BLaER1 (cell line): ENCODE measurements around the gene BAX.

Experiments used
- H3K27ac ChIP-seq: shearing (Covaris generic); formaldehyde crosslinking; 2 replicates; pipeline ENCODE4 v1.8.1; 2022
- H3K27me3 ChIP-seq: shearing (Covaris generic); formaldehyde crosslinking; 2 replicates; pipeline ENCODE4 v1.8.1; 2022
- H3K36me3 ChIP-seq: shearing (Covaris generic); formaldehyde crosslinking; 2 replicates; pipeline ENCODE4 v1.8.1; 2022
- H3K4me1 ChIP-seq: shearing (Covaris generic); formaldehyde crosslinking; 2 replicates; pipeline ENCODE4 v1.8.1; 2022
- H3K4me2 ChIP-seq: shearing (Covaris generic); formaldehyde crosslinking; 2 replicates; pipeline ENCODE4 v1.8.1; 2022
- H3K4me3 ChIP-seq: shearing (Covaris generic); formaldehyde crosslinking; 2 replicates; pipeline ENCODE4 v1.8.1; 2022
- H3K9ac ChIP-seq: shearing (Covaris generic); formaldehyde crosslinking; 2 replicates; pipeline ENCODE4 v1.8.1; 2022
- H3K9me3 ChIP-seq: shearing (Covaris generic); formaldehyde crosslinking; 2 replicates; pipeline ENCODE4 v1.8.1; 2022
- H4K20me1 ChIP-seq: shearing (Covaris generic); formaldehyde crosslinking; 2 replicates; pipeline ENCODE4 v1.8.1; 2022
- Cebpa-rat ChIP-seq: shearing (Covaris generic); IDR thresholded peaks from 2 replicates; pipeline ENCODE4 v1.8.1; 2022

Gene BAX

DNA sequence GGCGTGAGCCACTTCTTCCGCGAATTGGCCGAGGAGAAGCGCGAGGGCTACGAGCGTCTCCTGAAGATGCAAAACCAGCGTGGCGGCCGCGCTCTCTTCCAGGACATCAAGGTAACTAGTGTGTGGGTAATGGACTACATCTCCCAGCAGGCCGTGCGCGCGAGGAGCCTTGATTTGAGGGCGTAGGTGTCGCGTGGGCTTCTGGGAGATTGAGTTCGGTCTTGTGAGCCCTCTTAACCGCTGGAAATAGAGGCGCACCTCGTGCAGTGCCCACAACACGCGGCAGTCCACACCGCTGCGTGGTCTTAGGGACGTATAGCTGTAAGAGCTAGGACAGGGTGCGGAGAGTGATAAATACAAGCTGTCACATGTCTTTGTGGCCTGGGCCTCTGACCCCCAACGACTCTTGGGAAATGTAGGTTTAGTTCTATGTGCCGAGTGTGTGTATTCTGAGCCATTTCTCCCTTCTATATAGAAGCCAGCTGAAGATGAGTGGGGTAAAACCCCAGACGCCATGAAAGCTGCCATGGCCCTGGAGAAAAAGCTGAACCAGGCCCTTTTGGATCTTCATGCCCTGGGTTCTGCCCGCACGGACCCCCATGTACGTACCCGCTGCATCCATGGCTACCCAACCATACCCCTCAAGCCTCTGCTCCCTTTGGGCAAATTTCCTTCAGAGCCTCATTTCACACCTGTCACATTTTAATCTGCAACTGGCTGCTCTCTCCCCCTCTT lies 11.3 kb downstream of the BAX start:
- no peaks in the 10 kb centered on the region for H3K27me3 ChIP-seq
- H3K4me3 ChIP-seq: peak overlapping the region; percentile 91
- H3K9ac ChIP-seq: peak overlapping the region; percentile 93
- peak overlapping the region; percentile 92 for H3K27ac ChIP-seq
- no peaks in the 10 kb centered on the region for H3K9me3 ChIP-seq
- peaks cover 51% of the 10 kb centered on the region for H3K36me3 ChIP-seq
- peak overlapping the region; percentile 99 for H3K4me2 ChIP-seq
- no peak for TF ChIP-seq Cebpa-rat
- H4K20me1 ChIP-seq: peaks cover 34% of the 10 kb centered on the region
- H3K4me1 ChIP-seq: peaks cover 79% of the 10 kb centered on the region

DNA sequence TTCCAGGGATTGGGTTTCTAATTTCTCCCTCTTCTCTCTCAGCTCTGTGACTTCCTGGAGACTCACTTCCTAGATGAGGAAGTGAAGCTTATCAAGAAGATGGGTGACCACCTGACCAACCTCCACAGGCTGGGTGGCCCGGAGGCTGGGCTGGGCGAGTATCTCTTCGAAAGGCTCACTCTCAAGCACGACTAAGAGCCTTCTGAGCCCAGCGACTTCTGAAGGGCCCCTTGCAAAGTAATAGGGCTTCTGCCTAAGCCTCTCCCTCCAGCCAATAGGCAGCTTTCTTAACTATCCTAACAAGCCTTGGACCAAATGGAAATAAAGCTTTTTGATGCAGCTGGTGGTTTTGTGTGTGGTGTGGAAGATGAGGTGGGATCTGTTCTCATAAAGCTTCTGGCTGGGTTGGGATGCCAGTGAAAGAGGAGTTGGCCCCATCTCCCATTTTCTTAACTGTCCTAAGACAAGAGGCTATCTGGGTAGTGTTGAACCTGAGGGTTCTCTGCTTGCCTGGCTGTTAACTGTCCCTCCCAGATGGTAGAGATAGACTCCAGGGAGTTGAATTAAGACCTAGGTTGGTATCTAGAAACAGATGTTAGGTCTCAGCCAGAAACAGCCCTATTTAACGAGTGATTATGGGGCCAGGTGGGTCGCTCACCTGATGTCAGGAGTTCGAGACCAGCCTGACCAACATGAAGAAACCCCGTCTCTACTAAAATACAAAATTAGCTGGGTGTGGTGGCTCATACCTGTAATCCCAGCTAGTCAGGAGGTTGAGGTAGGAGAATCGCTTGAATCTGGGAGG lies 12.1 kb downstream of the BAX start:
- Histone ChIP-seq H3K4me1 (peaks cover 72% of the 10 kb centered on the region), H3K4me3 (peak overlapping the region; percentile 91), H3K4me2 (peak overlapping the region; percentile 99), H3K27me3 (no peaks in the 10 kb centered on the region), H4K20me1 (peaks cover 34% of the 10 kb centered on the region), H3K9me3 (no peaks in the 10 kb centered on the region), H3K9ac (peak overlapping the region; percentile 93), H3K36me3 (peaks cover 51% of the 10 kb centered on the region), H3K27ac (peak overlapping the region; percentile 92)
- TF ChIP-seq Cebpa-rat: no peak

DNA sequence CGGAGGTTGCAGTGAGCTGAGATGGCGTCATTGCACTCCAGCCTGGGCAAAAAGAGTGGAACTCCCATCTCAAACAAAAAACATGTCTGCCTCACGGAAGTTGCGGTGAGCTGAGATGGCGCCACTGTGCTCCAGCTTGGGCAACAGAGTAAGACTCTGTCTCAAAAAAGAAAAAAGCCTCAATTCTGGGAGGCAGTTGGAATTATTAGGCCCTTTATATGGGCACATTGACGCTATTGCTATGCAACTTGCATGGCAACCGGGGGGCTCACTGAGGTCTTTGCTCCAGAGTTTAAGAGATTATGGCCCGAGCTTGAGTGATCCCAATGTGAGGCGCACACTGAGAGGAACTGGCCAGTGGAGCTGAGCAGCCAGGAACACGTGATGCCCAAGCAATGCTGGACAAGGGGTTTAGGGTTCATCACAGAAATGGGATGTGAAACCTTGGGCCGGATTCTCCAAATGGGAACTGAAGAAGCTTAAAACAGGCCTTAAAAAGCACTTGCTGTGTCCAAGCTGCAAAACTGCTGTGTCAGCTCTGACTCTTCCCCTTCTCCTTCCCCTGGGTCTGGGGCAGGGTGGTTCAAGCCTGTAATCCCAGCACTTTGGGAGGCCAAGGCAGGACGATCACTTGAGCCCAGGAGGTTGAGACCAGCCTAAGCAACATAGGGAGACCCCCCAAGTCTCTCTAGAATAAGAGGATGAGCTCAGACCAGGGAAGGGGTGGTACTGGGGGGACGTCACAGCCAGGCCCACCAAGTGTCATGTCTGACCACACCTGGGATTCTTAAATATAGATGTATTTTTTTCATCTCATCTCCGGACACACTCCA lies 12.9 kb downstream of the BAX start:
- Histone ChIP-seq H3K4me2 (peak overlapping the region; percentile 99), H3K9ac (peak overlapping the region; percentile 43), H3K36me3 (peaks cover 59% of the 10 kb centered on the region), H3K9me3 (no peaks in the 10 kb centered on the region), H3K4me3 (no peak overlapping the region; the same call in 1 of the 2 replicates), H3K4me1 (peaks cover 64% of the 10 kb centered on the region), H3K27me3 (no peaks in the 10 kb centered on the region), H3K27ac (peak overlapping the region; percentile 23; the same call in 1 of the 2 replicates), H4K20me1 (peaks cover 34% of the 10 kb centered on the region)
- no peak for TF ChIP-seq Cebpa-rat

DNA sequence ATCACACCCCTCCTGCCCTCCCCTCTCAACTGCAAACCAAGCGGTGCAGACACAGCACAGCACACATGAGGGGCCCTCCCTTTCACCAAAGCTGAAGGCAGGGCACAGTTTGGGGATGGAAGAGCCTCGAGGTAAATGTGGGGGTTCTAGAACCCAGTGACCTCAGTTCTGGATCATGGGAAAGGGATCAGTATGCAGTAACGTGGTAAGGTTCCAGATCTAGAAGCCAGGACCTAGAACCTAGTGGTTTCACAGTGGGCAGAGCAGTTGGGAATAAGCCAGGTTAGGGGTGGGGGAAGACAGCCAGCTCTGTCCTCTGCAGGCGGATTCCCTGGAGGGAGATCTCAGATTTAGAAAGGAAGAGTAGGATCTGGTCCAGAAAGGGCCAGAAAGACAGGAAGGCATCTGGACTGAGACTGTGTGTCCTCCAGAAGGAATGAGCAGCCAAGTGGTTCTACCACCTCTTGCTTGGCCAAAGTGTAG lies 13.5 kb downstream of the BAX start:
- Histone ChIP-seq H3K9ac (peak overlapping the region; percentile 43), H3K4me2 (peak overlapping the region; percentile 99; the same call in 1 of the 2 replicates), H3K27me3 (no peaks in the 10 kb centered on the region), H3K9me3 (no peaks in the 10 kb centered on the region), H3K27ac (peak overlapping the region; percentile 23), H4K20me1 (peaks cover 34% of the 10 kb centered on the region), H3K4me3 (no peak overlapping the region), H3K4me1 (peaks cover 60% of the 10 kb centered on the region), H3K36me3 (peaks cover 65% of the 10 kb centered on the region)
- TF ChIP-seq Cebpa-rat: no peak

DNA sequence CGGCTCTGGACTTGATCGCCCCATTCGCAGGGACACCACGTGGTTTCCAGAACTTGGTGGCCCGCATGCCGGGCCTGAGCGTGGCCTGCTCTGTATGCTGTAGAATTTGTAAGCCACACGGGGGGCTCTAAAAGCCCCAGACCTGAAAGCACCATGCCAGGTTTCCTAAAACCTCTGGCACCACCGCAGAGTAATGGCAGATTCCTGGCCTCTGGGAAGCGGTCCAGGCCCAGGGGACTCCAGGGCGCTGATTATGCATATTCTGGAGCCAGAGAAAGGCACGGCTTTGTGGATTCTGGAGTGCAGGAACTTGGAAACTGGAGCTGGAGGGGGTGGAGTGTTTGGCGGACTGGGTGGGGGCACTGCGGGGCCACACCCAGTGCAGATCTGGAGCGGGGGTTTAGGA lies 14.1 kb downstream of the BAX start:
- no peaks in the 10 kb centered on the region for H3K9me3 ChIP-seq
- TF ChIP-seq Cebpa-rat: no peak
- no peak overlapping the region for H3K4me3 ChIP-seq
- peak overlapping the region; percentile 43; the same call in 1 of the 2 replicates for H3K9ac ChIP-seq
- H3K36me3 ChIP-seq: peaks cover 71% of the 10 kb centered on the region
- peaks cover 34% of the 10 kb centered on the region for H4K20me1 ChIP-seq
- H3K27me3 ChIP-seq: no peaks in the 10 kb centered on the region
- H3K4me1 ChIP-seq: peaks cover 54% of the 10 kb centered on the region
- H3K27ac ChIP-seq: no peak overlapping the region; the same call in 1 of the 2 replicates
- no peak overlapping the region for H3K4me2 ChIP-seq

DNA sequence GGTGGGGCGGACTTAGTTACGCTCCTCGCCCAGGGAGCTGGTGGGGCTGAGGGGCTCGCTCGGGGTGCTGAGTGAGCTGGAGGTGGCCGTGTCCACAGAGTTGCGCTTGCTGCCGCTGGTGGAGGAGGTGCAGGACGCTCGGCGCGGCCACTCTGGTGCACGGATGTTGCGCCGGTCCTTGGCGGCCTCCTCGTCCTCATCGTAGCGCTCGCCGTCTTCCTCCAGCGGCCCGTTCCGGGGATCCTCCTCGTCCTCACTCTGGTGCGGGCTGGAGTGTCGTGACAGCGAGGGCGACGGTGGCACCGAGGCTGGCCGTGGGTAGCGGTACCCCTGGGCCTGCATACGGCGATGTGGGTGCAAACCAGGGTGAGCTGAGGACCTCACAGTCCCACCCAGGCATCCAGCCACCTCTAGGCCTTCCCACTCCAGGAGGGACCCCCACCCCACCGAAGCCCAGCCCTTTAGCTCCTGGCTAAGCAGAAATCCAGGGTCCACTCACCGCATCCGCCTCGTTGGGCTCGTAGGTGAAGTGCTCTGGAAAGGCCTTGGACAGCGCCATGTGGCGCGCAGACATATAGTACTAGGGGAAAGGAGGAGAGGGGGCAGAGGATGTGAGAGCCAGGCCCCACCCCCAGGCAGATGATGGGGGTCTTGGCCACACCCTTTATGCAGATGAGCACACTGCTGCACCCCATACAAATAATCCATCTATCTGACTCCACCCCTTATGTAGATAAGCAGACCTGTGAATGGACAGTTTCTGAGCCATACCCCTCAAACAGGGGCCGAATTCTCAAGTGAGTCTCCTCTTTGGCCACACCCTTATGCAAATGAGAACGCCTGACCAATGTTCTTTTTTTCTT lies 14.8 kb downstream of the BAX start:
- peaks cover 47% of the 10 kb centered on the region for H3K4me1 ChIP-seq
- H3K4me3 ChIP-seq: no peak overlapping the region
- H4K20me1 ChIP-seq: peaks cover 34% of the 10 kb centered on the region
- H3K9ac ChIP-seq: no peak overlapping the region
- no peak for TF ChIP-seq Cebpa-rat
- H3K9me3 ChIP-seq: no peaks in the 10 kb centered on the region
- peaks cover 78% of the 10 kb centered on the region for H3K36me3 ChIP-seq
- peak overlapping the region; percentile 49 for H3K4me2 ChIP-seq
- H3K27me3 ChIP-seq: no peaks in the 10 kb centered on the region
- H3K27ac ChIP-seq: no peak overlapping the region

DNA sequence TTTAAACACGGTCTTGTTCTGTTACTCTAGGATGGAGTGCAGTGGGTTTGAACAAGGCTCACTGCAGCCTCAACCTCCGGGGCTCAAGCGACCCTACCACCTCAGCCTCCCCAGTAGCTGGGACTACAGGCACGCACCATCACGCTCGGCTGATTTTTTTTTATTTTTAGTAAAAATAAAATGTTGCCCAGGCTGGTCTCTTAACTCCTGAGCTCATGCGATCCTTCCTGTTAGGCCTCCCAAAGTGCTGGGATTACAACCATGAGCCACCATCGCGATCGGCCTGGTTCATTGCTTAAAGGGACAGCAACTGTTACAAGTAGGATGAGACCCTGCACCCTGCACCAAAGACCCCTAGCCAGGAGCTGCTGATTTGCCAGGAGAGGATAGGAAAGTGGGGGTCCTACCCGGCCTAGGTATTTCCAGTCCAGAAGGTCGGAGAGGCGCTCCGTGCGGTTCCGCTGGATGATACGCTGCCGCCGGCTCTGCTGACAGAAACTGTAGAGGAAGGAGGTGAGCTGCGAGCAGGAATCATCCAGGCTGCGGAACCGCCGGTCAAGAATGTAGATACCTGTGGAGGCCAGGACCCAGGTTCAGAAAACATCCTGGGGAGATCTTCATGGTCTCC lies 15.6 kb downstream of the BAX start:
- Histone ChIP-seq H3K4me3 (no peak overlapping the region), H3K4me1 (peaks cover 44% of the 10 kb centered on the region), H3K9me3 (no peaks in the 10 kb centered on the region), H3K27ac (no peak overlapping the region), H3K36me3 (peaks cover 86% of the 10 kb centered on the region), H4K20me1 (peaks cover 34% of the 10 kb centered on the region), H3K27me3 (no peaks in the 10 kb centered on the region), H3K4me2 (peak overlapping the region; percentile 49), H3K9ac (no peak overlapping the region)
- no peak for TF ChIP-seq Cebpa-rat

DNA sequence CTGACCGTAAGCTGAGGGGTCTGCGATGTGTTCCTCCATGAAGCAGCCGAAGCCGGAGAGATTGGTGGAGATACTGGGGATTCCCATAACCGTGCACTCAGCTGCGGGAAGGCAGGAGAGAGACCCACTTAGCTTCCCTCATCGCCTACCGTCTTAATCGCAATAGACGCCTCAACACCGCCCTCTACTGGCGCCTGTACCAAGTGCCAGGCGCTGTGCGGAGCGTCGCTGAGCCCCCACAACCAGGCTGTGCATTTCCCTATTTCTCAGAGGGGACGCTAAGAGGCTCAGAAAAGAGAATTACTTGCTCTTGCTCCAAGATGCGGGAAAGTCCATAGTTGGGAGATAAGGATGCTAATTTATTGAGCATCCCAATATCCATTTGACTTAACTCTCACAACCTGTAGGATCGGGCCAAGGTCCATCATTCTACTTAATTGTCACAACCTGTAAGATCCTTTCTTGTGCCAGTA lies 16.3 kb downstream of the BAX start:
- Histone ChIP-seq H3K4me2 (peak overlapping the region; percentile 49), H3K4me3 (no peak overlapping the region), H3K27me3 (no peaks in the 10 kb centered on the region), H3K4me1 (peaks cover 48% of the 10 kb centered on the region), H4K20me1 (peaks cover 26% of the 10 kb centered on the region), H3K9ac (no peak overlapping the region), H3K27ac (no peak overlapping the region), H3K36me3 (peaks cover 87% of the 10 kb centered on the region), H3K9me3 (no peaks in the 10 kb centered on the region)
- no peak for TF ChIP-seq Cebpa-rat
